Ammon's horn (tissue), 1 donor: ENCODE measurements around the gene CRTC1.

Experiments used
- DNase-seq: peaks from one replicate; pipeline ENCODE4 v3.0.0-alpha.2; 2016; ENCODE audit warnings: low spot score

The CRTC1 gene

DNA sequence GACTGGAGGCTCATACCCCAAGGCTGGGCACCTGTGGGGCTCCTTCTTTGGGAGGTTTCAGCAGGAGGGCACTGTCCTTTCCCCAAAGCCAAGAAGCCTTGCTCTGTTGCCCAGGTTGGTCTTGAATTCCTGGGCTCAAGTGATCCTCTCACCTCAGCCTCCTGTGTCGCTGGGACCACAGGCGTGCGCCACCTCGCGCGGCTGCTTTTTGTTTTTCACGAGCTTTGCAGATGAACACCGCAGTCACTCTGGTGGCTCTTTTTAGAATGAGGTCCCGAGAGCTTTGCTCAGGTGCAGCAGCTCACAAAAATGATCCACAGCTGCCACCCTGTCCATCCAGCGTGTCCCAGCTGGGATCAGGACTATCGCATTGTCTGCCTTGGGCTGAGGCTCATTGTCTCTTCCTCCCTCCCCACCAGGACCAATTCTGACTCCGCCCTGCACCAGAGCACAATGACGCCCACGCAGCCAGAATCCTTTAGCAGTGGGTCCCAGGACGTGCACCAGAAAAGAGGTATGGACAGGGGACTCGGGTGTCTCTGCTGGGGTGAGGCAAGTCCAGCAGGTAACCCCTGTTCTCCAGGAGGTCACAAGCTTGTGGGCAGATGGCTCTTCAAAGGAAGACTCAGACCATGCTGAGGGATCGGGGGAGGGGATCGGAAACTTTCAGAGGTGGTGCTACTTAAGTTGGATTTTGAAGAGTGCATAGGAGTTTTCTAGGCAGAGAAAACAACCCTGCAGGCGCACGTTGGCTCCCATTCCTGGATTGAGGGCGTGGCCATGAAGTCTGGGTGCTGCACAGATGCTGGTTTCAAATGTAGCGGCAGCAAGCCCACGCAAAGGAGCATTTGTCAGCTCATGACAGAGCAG lies 66.1 kb downstream of the CRTC1 start:
- no peak for DNase-seq

DNA sequence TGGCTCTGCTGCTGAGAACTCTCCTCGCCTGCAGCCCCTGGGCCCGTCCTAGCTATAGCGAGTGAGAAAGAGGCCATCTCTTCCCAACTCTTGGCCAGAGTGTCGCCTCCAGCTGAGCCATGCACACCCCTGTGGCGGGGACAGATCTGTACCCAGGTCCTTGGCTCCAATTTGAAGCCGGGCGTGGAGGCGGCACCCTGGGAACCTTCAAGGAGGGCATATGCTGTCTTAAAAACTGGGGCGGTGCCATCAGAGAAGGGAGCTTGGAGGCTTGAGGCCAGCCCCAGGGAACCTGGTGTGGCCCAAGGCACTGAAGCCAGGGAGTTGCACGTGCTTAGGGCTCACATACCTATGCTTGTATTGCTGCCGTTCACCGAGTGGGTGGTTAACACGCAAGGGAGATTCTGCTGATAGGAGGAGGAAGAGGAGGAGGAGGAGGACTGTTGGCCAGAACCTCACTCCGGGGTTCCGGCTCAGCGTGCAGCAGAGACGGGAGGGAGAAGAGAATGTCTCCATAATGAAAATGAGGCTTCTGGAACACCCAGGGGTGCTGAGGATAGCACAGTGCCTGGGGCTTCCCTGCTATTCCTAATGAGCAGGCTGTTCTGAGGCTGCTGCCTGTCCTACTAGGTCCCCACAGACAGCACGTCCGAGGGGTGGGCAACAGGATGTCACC lies 67.0 kb downstream of the CRTC1 start:
- no peak for DNase-seq

DNA sequence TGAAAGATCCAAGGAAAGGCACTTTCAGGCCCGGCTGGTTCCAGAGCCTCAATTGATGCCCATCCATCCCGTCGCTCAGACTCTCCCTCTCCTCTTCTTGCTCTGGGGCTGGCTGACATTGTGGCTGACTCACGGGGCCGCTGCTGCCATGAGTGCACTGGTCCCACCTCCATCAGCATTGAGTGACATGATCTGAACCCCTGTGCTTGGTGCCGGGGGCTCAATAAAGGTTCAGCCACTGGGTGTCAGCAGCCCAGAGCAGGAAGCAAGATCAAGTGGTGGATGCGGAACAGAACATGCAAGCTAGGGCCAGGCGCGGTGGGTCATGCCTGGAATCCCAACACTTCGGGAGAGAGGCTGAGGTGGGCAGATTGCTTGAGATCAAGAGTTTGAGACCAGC lies 68.1 kb downstream of the CRTC1 start:
- DNase-seq = no peak

DNA sequence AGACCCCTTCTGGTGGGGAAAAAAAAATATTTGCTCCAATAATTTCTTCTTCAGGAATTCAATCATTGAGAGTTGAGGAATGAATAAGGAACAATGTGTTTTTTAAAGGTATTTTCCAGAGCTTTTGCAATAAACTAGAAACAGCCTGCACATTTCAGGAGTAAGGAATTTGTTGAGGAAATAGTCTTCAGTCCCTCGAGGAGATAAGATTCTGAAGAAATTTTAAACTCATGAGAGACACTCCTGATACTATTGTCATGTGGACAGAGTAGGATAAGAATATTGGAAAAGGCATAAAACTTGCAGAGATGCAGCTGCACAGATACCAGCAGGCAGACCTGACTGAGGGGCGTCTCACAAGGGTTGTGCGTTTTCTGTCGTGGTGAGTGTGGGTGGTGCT lies 71.0 kb downstream of the CRTC1 start:
- DNase-seq = no peak

DNA sequence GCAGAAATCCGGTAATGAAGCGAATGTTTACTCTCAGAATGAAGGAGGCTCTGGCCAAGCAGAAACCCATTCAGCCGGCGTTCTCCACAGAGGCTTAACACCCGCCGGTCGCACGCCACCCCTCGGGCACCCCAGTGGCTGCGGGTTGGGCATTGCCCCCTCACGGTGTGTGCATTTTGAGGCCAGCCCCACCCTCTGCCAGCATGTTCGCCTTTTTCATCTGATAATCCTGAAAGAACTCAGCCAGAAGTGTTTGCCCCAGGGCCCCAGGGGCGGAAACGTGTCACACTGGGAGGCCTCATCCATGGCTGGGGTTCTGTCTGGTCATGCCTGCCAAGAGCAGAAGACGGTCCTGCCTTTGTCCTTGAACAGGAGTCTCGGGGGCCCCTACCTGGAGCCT lies 73.4 kb downstream of the CRTC1 start:
- no peak for DNase-seq

DNA sequence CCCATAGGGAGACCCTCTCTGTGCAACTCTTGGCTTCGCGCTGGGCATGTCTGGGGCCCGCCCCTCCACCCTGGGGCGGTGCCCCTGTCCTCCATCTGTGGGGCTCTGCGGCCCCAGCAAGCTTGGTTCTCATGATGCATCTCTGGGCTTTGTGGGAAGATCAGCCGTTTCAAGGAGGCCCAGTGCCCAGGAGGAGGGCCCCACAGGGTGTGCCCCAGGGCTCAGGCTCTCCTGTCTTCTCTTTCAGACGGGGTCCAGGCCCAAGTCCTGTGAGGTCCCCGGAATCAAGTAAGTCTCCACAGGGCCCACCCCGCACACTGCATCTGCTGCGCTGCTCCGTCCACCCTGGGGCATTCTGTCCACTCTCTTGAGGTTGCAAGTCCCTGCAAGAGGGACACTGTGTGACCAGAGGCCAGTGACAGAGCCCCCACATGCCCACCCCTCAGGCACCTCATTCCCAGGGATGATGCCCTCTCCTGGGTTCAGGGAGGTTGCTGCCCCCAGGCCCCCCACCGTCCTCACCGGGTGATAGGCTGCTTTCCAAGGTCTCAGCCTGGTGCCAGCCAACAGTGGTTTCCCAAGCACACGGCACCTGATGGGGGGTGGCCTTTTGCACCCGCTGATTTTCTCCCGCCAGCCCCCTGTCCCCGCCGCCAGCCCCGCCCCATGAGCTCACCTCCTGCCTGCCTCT lies 76.0 kb downstream of the CRTC1 start:
- DNase-seq = no peak

DNA sequence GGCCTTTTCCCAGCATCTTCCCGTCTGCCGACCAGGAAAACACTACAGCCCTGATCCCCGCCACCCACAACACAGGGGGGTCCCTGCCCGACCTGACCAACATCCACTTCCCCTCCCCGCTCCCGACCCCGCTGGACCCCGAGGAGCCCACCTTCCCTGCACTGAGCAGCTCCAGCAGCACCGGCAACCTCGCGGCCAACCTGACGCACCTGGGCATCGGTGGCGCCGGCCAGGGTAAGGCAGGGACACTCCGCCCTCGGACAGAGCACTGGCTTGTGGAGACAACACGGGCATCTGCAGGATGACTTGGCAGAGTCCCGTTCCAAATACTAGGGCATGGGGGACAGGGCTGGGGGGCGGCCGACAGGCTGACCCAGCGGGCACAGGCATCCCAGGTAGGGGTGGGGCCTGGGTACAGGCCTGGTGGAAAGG lies 76.5 kb downstream of the CRTC1 start:
- no peak for DNase-seq

DNA sequence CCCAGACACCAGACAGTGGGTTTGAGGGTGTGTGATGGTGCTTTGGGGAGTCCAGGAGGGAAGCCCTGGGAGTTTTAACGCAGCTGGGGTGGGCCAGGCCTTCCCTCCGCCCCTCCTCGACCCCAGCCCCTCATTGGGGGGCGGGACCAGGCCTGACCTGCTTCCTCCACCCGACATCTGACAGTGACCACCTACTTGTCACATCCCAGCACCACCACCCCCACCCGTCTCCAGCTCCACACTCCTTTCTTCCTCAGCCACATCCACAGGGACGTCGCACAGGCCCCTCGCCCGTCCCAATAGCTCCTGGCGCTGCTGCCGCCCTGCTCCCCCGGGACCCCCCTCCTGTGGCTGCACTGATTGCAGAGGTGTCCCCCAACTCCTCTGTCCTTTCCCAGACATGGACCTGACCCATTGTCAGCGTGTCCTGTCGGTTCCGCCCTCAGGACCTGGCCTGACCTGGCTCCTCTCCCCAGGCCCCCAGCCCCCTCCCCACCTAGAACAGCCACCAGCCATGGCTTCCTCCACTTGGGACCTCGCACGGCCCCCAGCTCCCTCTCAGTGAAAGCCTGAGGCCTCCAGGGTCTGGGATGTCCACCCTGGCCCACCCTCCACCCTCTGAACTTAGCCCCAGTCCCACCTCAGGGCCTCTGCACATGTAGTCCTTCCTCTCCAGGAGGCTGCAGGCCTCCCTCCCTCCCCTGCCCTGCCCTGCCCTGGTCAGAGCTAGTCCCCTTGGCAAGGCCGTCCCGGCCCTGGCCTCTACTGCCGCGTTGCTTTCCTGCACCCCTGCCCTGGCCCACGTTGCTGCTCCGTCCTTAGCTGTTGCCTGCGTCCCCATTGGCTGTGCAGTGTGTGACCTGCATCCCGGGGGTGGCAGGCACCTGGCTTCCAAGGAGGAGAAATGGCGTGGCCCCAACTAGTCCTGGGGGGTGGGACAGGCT lies 77.2 kb downstream of the CRTC1 start:
- no peak for DNase-seq

DNA sequence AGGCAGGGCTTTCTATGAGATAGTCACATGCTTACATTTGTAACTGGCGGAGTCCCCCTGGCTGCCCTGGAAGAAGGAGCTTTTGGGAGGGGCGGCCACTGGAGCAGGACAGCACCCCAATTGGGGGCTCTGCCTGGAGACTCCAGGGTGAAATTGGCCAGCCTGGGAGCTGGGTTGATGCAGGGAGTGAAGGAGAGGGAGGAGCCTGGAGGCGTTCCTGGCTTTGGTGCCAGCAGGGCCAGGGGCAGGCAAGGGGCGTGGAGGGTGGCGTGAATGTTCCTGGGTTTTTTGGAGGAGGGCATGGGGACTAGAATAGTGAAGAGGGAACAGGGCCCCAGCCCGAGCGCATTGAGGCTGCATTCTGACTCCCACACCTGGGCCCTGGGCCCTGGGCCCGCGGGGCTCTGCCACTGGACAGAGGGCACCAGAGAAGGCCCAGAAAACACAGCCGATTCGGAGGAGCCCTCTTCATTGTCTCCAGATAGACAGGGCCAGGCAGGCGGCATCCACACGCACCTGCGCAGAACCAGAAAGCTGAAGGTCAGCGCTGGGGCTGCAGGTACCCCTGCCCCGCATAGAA lies 78.1 kb downstream of the CRTC1 start:
- DNase-seq = no peak

DNA sequence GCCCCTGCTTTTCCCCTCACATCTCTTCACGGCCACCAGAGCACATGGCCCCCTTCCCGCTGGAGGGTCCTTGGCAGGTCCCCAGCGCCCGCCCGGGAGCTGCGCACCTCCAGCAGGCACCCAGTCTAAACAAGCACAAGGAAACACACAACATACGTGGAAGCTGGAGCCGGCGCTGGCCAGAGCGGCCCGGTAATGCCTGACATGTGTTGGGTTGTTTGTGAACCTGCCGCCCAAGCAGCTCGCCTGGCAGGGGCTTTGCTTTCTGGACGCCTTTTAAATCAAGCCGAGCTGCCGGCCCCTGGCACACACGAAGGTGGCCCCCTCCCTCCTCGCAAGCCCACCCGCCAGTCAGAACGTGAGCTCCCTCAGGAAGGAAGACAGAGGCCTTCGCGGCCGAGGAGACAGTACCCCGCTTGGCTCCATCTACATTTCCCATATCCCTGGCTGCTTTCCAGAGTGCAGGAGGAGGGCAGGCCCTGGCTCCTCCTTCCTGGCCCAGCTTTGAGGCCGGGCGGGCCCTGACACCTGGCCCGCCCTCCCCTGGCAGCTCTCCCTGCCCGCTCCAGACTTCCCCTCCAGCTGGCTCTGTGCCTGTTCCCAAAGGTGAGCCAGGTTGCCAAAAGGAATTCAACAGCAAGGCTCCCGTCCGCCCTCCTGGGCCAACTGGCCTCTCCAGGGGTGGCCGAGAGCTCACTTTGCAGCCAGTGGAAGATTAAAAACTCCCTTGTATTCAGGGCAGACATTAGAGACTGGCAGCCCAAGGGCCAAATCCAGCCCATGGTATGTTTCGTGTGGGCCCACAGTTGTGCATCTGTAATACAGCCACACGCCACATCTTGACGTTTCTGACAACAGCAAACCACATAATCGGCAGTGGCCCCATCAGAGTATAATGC lies 78.9 kb downstream of the CRTC1 start:
- peak; percentile 44 for DNase-seq

DNA sequence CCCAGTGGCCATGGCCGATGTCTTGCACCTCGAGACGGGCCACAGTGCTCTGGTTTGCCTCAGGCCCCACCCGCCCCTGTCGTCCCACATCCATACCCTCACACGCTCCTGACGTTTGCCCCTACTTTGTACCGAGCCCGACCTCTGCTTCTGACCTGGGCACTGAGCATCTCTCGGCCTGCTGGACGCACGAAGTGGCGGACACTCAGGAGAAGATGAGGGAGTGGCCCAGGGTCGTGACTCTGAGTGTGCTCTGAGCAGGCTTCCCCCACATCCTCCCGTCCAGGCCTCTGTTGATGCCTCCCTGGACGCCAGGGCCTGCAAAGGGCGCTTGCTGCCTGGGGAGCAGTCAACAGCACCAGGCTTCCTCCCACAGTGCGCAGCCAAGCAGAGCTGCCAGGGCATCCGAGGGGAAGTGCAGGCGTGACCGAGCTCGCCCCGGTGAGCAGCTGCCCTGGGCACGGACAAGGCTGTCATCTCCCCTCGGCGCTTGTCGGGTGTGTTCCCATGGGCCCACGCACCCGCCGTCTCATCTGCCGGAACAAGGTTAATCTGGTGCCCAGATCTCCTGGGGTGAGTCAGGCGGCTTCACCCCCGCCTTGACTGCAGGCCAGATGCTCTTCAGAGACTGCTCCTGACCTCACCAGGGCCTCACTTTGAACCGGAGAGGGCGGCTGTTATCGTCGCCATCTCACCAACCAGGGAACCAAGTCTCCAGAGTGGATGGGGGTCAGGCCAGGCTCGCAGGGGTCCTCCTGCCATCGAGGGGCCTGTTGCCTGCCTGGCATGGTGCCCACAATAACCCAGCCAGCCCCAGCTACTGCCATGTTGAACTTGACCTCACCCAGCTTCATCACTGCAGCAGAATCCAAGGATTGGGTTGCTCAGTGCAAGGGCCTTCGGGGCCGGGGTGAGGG lies 80.5 kb downstream of the CRTC1 start:
- no peak for DNase-seq

DNA sequence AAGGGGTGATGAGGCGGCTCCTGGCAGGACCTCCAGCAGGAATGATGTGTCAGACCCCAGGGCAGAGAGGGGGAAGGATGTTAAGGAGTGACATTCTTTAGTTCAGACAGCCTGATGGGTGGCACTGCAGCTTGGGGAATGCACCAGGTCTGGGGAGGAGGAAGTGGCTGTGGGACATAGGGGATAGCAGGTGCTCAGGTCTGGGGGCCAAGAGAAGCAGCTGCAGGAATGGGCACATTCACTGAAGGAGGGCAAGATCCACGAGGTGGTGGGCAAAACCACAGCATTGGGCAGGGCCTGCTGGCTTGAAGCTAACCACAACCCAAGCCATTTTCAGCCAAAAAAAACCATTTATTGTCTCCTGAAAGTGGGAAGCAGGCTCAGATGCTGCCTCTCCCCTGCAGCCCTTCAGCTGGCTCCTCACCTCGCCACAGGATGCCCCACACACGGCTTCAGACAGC lies 81.1 kb downstream of the CRTC1 start:
- DNase-seq = no peak

DNA sequence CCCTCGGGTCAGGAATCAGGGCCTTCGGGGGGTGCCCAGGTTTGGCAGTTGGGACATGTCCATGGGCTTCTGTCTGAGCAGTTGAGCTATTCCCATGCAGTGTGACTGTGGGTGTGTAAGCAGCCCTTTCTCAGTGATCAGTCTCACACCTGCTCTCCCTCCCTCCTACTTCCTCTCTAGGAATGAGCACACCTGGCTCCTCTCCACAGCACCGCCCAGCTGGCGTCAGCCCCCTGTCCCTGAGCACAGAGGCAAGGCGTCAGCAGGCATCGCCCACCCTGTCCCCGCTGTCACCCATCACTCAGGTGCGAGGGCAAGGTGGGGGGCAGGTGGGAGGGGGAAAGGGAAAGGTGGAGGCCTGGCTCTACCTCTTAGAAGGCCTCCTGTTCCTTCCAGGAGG lies 81.7 kb downstream of the CRTC1 start:
- DNase-seq = no peak

DNA sequence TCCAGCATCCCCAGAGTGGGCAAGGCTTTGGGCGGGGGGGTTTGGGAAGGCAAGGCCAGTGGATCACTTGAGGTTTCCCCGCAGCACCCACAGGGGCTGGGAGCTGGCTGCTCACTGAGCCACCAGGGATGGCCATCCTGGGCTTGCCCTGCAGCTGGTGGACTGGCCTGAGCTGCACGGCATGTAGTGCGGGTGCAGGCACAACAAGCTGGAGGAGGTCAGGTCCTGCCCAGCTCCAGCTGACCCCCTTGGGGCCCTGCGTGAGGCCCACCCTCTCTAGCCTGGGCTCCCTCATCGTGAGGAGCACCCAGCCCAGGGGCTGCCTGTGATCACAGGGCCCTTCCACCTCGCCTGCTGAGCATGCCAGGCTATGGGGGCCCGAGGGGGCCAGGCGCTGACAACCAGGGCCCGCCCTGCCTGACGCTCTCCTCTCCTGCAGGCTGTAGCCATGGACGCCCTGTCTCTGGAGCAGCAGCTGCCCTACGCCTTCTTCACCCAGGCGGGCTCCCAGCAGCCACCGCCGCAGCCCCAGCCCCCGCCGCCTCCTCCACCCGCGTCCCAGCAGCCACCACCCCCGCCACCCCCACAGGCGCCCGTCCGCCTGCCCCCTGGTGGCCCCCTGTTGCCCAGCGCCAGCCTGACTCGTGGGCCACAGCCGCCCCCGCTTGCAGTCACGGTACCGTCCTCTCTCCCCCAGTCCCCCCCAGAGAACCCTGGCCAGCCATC lies 84.7 kb downstream of the CRTC1 start:
- DNase-seq = no peak

DNA sequence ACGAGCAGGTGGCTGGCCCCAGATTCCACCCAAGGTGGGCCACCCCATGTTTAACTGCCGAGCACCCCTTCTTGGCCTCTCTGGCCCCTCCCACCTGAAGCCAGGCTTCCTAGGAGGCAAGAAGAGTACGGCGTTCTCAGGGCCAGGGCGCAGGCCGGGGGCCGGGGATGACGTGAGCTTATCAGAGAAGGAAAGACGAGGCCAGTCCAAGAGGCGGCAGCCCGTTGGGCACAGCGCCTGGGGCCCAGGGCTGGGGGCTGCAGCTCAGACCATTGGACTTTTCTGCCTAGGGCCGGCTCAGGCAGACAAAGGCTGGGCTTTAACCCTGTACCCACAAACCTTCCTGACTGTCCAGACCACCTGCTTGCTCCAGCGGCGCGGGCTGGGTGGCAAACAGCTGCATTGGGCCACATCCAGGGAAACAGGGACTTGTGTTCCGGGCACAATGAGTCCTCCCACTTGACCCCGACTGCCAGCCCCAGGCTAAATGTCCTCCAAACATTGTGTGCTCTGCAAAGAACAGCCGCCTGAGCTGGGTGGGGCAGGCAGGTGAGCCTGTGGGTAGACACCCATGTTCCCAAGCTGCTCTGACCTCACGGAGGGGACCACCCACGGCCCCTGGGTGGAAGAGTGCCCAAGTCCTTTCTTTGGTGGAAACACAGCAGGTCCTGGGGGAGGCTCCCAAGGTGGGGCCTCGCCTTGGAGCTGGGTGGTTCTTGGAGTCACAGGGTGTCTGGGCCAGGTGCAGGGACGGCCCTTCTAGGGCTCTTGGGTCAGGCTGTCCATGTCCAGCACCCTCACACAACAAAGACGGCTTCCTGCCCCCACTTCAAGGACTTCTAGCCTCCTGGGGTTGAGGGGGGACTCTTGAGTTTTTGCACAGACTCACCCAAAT lies 85.8 kb downstream of the CRTC1 start:
- DNase-seq = no peak

DNA sequence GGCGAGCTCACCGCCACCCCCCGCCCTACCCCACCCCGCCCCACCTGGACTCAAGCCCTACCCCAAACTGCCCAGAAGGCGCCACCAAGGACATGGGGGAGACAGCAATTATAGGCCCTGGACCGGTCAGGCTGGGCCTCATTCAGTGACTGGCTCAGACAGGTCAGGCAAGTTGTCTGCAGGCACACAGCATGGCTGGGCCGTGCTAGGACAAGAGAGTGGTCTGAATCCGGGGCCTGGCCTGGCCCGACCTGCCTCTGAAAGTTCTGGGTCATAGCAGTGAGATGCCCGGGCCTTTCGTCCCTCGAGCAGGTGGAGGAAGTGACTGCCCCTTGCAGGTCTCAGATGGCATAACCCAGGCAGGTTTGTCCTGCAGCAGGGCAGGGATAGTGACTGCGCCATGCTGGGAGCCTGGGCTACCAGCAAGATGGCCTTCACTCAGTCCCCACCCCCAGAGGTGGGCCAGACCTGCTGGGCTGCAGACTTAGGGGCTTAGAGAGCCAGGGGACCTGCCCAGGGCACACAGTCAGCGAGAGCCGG lies 86.6 kb downstream of the CRTC1 start:
- no peak for DNase-seq

DNA sequence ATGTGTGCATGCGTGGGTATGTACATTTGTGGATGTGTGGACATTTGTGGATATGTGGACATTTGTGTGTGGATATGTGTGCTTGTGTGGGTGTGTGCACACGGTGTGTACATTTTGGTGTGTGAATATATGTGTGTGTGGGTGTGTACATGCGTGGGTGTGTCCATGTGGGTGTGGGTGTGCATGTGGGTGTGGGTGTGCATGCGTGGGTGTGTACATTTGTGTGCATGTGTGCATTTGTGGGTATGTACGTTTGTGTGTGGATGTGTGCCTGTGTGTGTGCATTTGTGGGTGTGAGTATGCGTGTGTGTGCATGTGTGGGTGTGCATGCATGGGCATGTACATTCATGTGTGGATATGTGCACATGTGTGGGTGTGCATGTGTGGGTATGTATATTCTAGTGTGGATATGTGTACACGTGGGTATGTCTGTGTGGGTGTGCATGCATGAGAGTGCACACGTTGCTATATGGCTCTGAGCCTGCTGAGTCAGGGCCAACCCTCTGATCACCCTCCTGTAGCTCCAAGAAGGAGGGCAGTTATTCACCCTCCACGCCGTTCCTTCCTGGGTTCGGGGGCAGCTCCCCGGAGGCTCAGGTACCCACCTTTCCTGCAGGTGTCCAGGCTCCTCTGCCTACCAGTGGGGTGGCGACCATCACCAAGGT lies 87.3 kb downstream of the CRTC1 start:
- no peak for DNase-seq
